Caco-2 (cell line): ENCODE measurements around the gene AJUBA. TPM values are rescaled to one million over a fixed set of nuclear protein-coding genes. Genes with fewer than 3 reads are reported as not detected.

Experiments
- BruUV-seq: library from RNA; stranded (reverse); fragments of 400-500 nt; replicated peaks from 2 replicates; lab custom pipeline; 2021; lab: Mats Ljungman, UMichigan
- CTCF ChIA-PET: fragments of 300-600 bp; sonication (Branson Sonifier 250); formaldehyde crosslinking; loops from one replicate; lab custom pipeline; 2022; ENCODE audit warnings: antibody characterized with exemption; lab: Charles Lee
- POLR2A ChIA-PET: fragments of 300-600 bp; sonication (Branson Sonifier 250); formaldehyde crosslinking; loops from one replicate; lab custom pipeline; 2022; ENCODE audit warnings: antibody characterized with exemption; lab: Charles Lee
- DNase-seq, 2 experiments: peaks; one replicate each; pipeline versions ENCODE4 v3.0.0 to v3.0.0-alpha.2; 2020 to 2022
- H3K27me3 ChIP-seq: replicated peaks from 2 replicates; pipeline ENCODE4 v1.6.0; 2011; ENCODE audit warnings: low read length; ENCODE audit not compliant: control insufficient read depth, insufficient read depth
- H3K36me3 ChIP-seq: 2 replicates; pipeline ENCODE4 v1.5.1; 2011; ENCODE audit warnings: low read length; ENCODE audit not compliant: control insufficient read depth, insufficient read depth
- H3K4me1 ChIP-seq: fragments of 250-450 bp; sonication (Bioruptor Pico); 2 replicates; pipeline ENCODE4 v1.5.1; 2020; ENCODE audit warnings: mild to moderate bottlenecking
- H3K4me3 ChIP-seq: 2 replicates; pipeline ENCODE4 v1.5.1; 2011; ENCODE audit warnings: low read depth, mild to moderate bottlenecking, control low read depth, low read length
- H3K9me3 ChIP-seq: fragments of 250-450 bp; sonication (Bioruptor Pico); 2 replicates; pipeline ENCODE4 v1.5.1; 2020; ENCODE audit warnings: mild to moderate bottlenecking, moderate library complexity
- H3K27ac Mint-ChIP-seq: one replicate; pipeline ENCODE4 v1.8.0; 2022; ENCODE audit warnings: mixed read lengths; ENCODE audit not compliant: unreplicated experiment
- H3K27me3 Mint-ChIP-seq: one replicate; pipeline ENCODE4 v1.8.0; 2022; ENCODE audit warnings: mixed read lengths; ENCODE audit not compliant: insufficient read depth, unreplicated experiment
- H3K36me3 Mint-ChIP-seq: one replicate; pipeline ENCODE4 v1.8.0; 2022; ENCODE audit warnings: mild to moderate bottlenecking, mixed read lengths; ENCODE audit not compliant: insufficient read depth, unreplicated experiment
- H3K4me1 Mint-ChIP-seq: one replicate; pipeline ENCODE4 v1.8.0; 2022; ENCODE audit warnings: low read depth, mixed read lengths; ENCODE audit not compliant: unreplicated experiment
- H3K4me3 Mint-ChIP-seq: one replicate; pipeline ENCODE4 v1.8.0; 2022; ENCODE audit warnings: mild to moderate bottlenecking, moderate library complexity, mixed read lengths; ENCODE audit not compliant: unreplicated experiment
- H3K9me3 Mint-ChIP-seq: one replicate; pipeline ENCODE4 v1.8.0; 2022; ENCODE audit warnings: mixed read lengths; ENCODE audit not compliant: unreplicated experiment
- CTCF ChIP-seq, 2 experiments: fragments of 200-600 bp in 1 of 2; IDR thresholded peaks; 1 replicate in 1 of 2; 2 replicates in 1 of 2; pipeline versions ENCODE4 v1.5.1 to v1.8.0; 2011 to 2022; ENCODE audit warnings: antibody characterized with exemption in 1 of 2, control low read depth in 1 of 2, inconsistent platforms in 1 of 2, low read depth in 1 of 2, low read length in 1 of 2, mild to moderate bottlenecking in 1 of 2, moderate library complexity in 1 of 2; ENCODE audit not compliant: insufficient read depth in 1 of 2, severe bottlenecking in 1 of 2, unreplicated experiment in 1 of 2
- intact Hi-C: fragments of 100-400 bp; cut with micrococcal nuclease; formaldehyde crosslinking; loops from one replicate; pipeline ENCODE4 v1.10.0; 2022; ENCODE audit not compliant: unreplicated experiment
- total RNA-seq: library from RNA; stranded (reverse); gene quantifications from 2 replicates; pipeline ENCODE4 v1.2.3, GENCODE V29; 2022

AJUBA gene
- total RNA-seq, 1 experiment from 2014 or later, result 211 TPM

DNA sequence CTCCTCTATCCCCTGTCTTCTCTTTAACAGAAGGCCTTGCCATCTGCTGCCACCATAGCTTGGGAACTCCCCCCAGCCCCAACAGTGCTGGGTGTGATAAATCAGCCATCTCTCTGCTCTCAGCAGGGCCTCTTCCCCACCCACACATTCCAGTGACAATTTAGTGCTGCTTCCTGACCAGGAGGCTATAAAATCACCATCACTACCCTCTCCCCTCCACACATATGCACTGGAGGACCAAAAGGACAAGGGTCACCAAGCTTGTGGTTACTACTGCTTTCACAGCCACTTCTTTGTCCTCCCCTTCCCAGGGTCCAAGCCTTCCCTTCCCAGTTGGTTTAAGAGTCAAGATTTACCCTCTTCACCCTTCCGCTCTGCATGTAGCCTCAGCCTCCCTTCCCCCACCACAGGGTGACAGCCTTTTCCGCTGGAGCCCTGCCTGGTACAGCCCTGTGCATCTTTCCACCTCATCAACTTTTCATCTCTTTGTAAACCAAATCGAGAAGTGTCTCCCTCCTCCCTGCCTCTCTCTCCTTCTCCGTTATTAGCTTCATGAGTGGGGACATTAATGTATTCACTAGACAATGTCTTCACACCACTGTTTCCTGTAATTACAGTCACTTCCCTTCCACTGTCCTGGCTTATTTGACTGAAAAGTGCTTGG is 42.9 kb upstream of the AJUBA start:
- POLR2A ChIA-PET, result no interaction called here
- H3K27me3 Mint-ChIP-seq, result no peaks in the 10 kb centered on the region
- H3K4me3 Mint-ChIP-seq, result peak overlapping the region; percentile 27
- no peak for TF ChIP-seq CTCF (IDR thresholded peaks at IDR 0.05; ENCODE audit: insufficient read depth in 1 of 2, low read depth in 1 of 2, low read length in 1 of 2, severe bottlenecking in 1 of 2, unreplicated experiment in 1 of 2)
- no peaks in the 10 kb centered on the region for H3K36me3 ChIP-seq
- no peaks in the 10 kb centered on the region for H3K27me3 ChIP-seq
- intact Hi-C loops, result no loop called here
- DNase-seq, result peak; percentile 19 to 69
- BruUV-seq, result TSS peak; percentile 38
- no peak overlapping the region for H3K4me3 ChIP-seq
- no peaks in the 10 kb centered on the region for H3K9me3 Mint-ChIP-seq
- H3K4me1 Mint-ChIP-seq, result peaks cover 14% of the 10 kb centered on the region
- no peaks in the 10 kb centered on the region for H3K9me3 ChIP-seq
- peaks cover 53% of the 10 kb centered on the region for H3K36me3 Mint-ChIP-seq
- H3K27ac Mint-ChIP-seq, result peak overlapping the region; percentile 60
- H3K4me1 ChIP-seq, result peaks cover 16% of the 10 kb centered on the region
- CTCF ChIA-PET, result no interaction called here

- CTCF ChIA-PET, result interaction anchor here (0.6 to 1.7 kb wide), 2 partner anchors 30 to 44 kb away, joined by 4 to 6 read pairs; no protein-coding TSS in a partner anchor
- Mint-ChIP-seq H3K4me3 (peak overlapping the region; percentile 27), H3K9me3 (no peaks in the 10 kb centered on the region), H3K27ac (peak overlapping the region; percentile 60), H3K27me3 (no peaks in the 10 kb centered on the region), H3K4me1 (peaks cover 14% of the 10 kb centered on the region), H3K36me3 (peaks cover 49% of the 10 kb centered on the region)
- DNase-seq, result no peak
- Histone ChIP-seq H3K27me3 (no peaks in the 10 kb centered on the region), H3K9me3 (no peaks in the 10 kb centered on the region), H3K4me1 (peaks cover 16% of the 10 kb centered on the region), H3K36me3 (no peaks in the 10 kb centered on the region), H3K4me3 (no peak overlapping the region)
- POLR2A ChIA-PET, result no interaction called here
- TF ChIP-seq CTCF (IDR thresholded peaks at IDR 0.05; ENCODE audit: insufficient read depth in 1 of 2, low read depth in 1 of 2, low read length in 1 of 2, severe bottlenecking in 1 of 2, unreplicated experiment in 1 of 2), result no peak
- BruUV-seq, result no TSS peak
- intact Hi-C loops, result no loop called here
Measured at GRCh38 chr14:23024612-23025075, 42.3 kb upstream of the AJUBA start.

- TF ChIP-seq CTCF (IDR thresholded peaks at IDR 0.05; ENCODE audit: insufficient read depth in 1 of 2, low read depth in 1 of 2, low read length in 1 of 2, severe bottlenecking in 1 of 2, unreplicated experiment in 1 of 2), result no peak
- Histone ChIP-seq H3K27me3 (no peaks in the 10 kb centered on the region), H3K36me3 (no peaks in the 10 kb centered on the region), H3K9me3 (no peaks in the 10 kb centered on the region), H3K4me3 (no peak overlapping the region), H3K4me1 (peaks cover 16% of the 10 kb centered on the region)
- H3K27ac Mint-ChIP-seq, result no peak overlapping the region
- POLR2A ChIA-PET, result interaction anchor here (0.6 kb wide), 2 partner anchors 75 to 202 kb away, joined by 4 read pairs; no protein-coding TSS in a partner anchor
- H3K4me3 Mint-ChIP-seq, result no peak overlapping the region
- H3K27me3 Mint-ChIP-seq, result no peaks in the 10 kb centered on the region
- H3K36me3 Mint-ChIP-seq, result peaks cover 41% of the 10 kb centered on the region
- intact Hi-C loops, result no loop called here
- no peaks in the 10 kb centered on the region for H3K9me3 Mint-ChIP-seq
- CTCF ChIA-PET, result interaction anchor here (1.7 kb wide), 1 partner anchor 29 kb away, joined by 4 read pairs; no protein-coding TSS in a partner anchor
- H3K4me1 Mint-ChIP-seq, result peaks cover 14% of the 10 kb centered on the region
- DNase-seq, result no peak
- BruUV-seq, result no TSS peak
Measured at GRCh38 chr14:23023795-23024152, 41.4 kb upstream of the AJUBA start.
